HepG2 (cell line): ENCODE data around the gene RTBDN. TPM values are rescaled to one million over a fixed set of nuclear protein-coding genes. Genes with fewer than 3 reads are reported as not detected.

Experiments
- ETV5 ChIP-seq: IDR thresholded peaks from 2 replicates; pipeline ENCODE4 v1.6.1; 2018; ENCODE audit warnings: missing biosample characterization, missing genetic modification reagents, inconsistent platforms, borderline replicate concordance
- GRHL1 ChIP-seq: sonication (generic); formaldehyde crosslinking; conservative IDR thresholded peaks from 2 replicates; pipeline ENCODE4 v1.8.0; 2022; ENCODE audit warnings: missing genetic modification reagents
- IRF1 ChIP-seq: sonication (generic); formaldehyde crosslinking; IDR thresholded peaks from 2 replicates; pipeline ENCODE4 v1.4.0; 2020; ENCODE audit warnings: low read depth, mild to moderate bottlenecking, missing genetic modification reagents
- KAT7 ChIP-seq: IDR thresholded peaks from 2 replicates; pipeline ENCODE4 v1.6.1; 2018; ENCODE audit warnings: borderline replicate concordance, missing compliant biosample characterization
- MAFF ChIP-seq: IDR thresholded peaks from 2 replicates; pipeline ENCODE4 v1.6.1; 2011; ENCODE audit warnings: low read depth, low read length, improper control_type of control experiment
- MEIS2 ChIP-seq: sonication (generic); formaldehyde crosslinking; IDR thresholded peaks from 2 replicates; pipeline ENCODE4 v1.9.0; 2021; ENCODE audit warnings: mild to moderate bottlenecking, missing genetic modification reagents
- MIXL1 ChIP-seq: IDR thresholded peaks from 2 replicates; pipeline ENCODE4 v1.6.1; 2016
- NRL ChIP-seq: sonication (generic); formaldehyde crosslinking; IDR thresholded peaks from 2 replicates; pipeline ENCODE4 v1.5.0; 2020; ENCODE audit warnings: missing genetic modification reagents, mild to moderate bottlenecking, moderate library complexity, borderline replicate concordance
- RFX1 ChIP-seq: fragments of 450-650 bp; IDR thresholded peaks from 2 replicates; pipeline ENCODE4 v1.6.1; 2017
- SMAD1 ChIP-seq: sonication (generic); formaldehyde crosslinking; IDR thresholded peaks from 2 replicates; pipeline ENCODE4 v1.4.0; 2020; ENCODE audit warnings: missing genetic modification reagents, low read depth, mild to moderate bottlenecking, borderline replicate concordance
- SRSF4 ChIP-seq: fragments of 200-400 bp; formaldehyde crosslinking; IDR thresholded peaks from one replicate; pipeline ENCODE4 v1.6.1; 2018; ENCODE audit warnings: mild to moderate bottlenecking, low read depth, low read length, moderate library complexity; ENCODE audit not compliant: poor library complexity, severe bottlenecking
- ZFAT ChIP-seq: sonication (generic); formaldehyde crosslinking; conservative IDR thresholded peaks from 2 replicates; pipeline ENCODE4 v1.8.1; 2023; ENCODE audit warnings: missing genetic modification reagents, inconsistent platforms
- ZNF333 ChIP-seq: sonication (generic); formaldehyde crosslinking; IDR thresholded peaks from 2 replicates; pipeline ENCODE4 v1.4.0; 2020; ENCODE audit warnings: mild to moderate bottlenecking, missing genetic modification reagents, borderline replicate concordance
- ZNF784 ChIP-seq: sonication (generic); formaldehyde crosslinking; IDR thresholded peaks from 2 replicates; pipeline ENCODE4 v1.5.1; 2020; ENCODE audit warnings: missing genetic modification reagents, mild to moderate bottlenecking, borderline replicate concordance
- ZNF841 ChIP-seq: sonication (generic); formaldehyde crosslinking; IDR thresholded peaks from 2 replicates; pipeline ENCODE4 v1.8.1; 2023; ENCODE audit warnings: missing genetic modification reagents, borderline replicate concordance
- polyA plus RNA-seq, 8 experiments: library from polyadenylated mRNA; depleted of rRNA in 3 of 8; stranded (reverse) in 7 of 8; unstranded in 1 of 8; fragments of >200 nt; fragmentation: Illumina TruSeq in 4 of 8; extraction: Trizol in 4 of 8; gene quantifications; 2 replicates each; pipeline versions ENCODE4 v1.2.1 to v1.2.3, GENCODE V29; 2011 to 2016; ENCODE audit warnings: low read depth in 4 of 8, missing spikeins in 1 of 8, mixed read lengths in 1 of 8; ENCODE audit not compliant: insufficient read depth in 1 of 8
- total RNA-seq, 5 experiments: library from RNA; depleted of rRNA; stranded (reverse); fragments of >200 nt; fragmentation: Illumina TruSeq; extraction: Trizol; gene quantifications; 2 replicates each; pipeline ENCODE4 v1.2.3, GENCODE V29; 2016; ENCODE audit warnings: low read depth in 1 of 5
- TF ChIP-seq, protein P1 (sequence below): sonication (generic); formaldehyde crosslinking; IDR thresholded peaks from 2 replicates; pipeline ENCODE4 v1.8.0; 2022; ENCODE audit warnings: mild to moderate bottlenecking, missing genetic modification reagents, moderate library complexity
- TF ChIP-seq, protein P2 (sequence below): sonication (generic); formaldehyde crosslinking; IDR thresholded peaks from 2 replicates; pipeline ENCODE4 v1.5.0; 2020; ENCODE audit warnings: missing genetic modification reagents, mild to moderate bottlenecking, borderline replicate concordance
- TF ChIP-seq, protein P3 (sequence below): sonication (generic); formaldehyde crosslinking; IDR thresholded peaks from 2 replicates; pipeline ENCODE4 v1.9.0; 2021; ENCODE audit warnings: missing genetic modification reagents, borderline replicate concordance
- TF ChIP-seq, protein P4 (sequence below): sonication (generic); formaldehyde crosslinking; IDR thresholded peaks from 2 replicates; pipeline ENCODE4 v1.4.0; 2020; ENCODE audit warnings: missing genetic modification reagents

The RTBDN gene
- total and polyA plus RNA-seq, 2 of the 13 experiments (the other 11 are each of a cell fraction or from before 2014, with no cell fraction given) = 0.27 to 0.48 TPM

DNA sequence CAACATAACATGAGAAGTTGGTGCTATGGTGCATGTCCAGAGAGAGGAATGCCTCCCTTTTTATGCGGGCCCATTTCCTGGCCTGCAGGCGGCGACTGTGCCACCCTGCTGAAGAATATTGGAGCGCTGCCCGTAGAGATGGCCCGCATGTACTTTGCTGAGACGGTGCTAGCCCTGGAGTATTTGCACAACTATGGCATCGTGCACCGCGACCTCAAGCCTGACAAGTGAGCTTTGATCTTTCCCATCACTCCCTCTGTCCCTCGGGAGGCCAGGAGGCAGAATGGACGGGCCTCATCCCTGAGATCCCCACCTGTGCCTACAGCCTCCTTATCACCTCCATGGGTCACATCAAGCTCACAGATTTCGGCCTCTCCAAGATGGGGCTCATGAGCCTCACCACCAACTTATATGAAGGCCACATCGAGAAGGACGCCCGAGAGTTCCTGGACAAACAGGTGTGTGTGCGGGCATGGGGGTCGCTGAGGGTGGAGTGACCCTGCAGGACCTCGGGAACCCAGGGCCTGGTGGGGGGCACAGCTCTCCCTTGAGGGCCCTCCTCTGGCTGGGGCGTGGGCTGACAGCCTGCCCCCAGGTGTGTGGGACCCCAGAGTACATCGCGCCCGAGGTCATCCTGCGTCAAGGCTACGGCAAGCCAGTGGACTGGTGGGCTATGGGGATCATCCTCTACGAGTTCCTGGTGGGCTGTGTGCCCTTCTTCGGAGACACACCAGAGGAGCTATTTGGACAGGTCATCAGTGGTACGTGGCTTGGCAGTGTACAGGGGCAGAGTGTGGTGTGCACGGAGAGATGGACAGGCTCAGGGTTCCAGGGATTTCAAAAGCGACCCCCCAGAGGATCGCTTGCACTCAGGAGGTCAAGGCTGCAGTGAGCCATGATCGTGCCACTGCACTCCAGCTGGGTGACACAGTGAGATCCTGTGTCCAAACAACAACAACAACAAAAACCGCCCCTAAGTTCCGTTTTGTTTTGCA, 30.6 kb upstream of the RTBDN start (continued):
- peak; percentile 36; the same call in 1 of the 2 replicates for TF ChIP-seq MEIS2 (CRISPR knock-in tag)
- TF ChIP-seq IRF1 = no peak
- peak; percentile 78; the same call in 1 of the 2 replicates for TF ChIP-seq SMAD1 (CRISPR knock-in tag)
- TF ChIP-seq MIXL1 (CRISPR knock-in tag) = no peak
- TF ChIP-seq, protein P1, sequence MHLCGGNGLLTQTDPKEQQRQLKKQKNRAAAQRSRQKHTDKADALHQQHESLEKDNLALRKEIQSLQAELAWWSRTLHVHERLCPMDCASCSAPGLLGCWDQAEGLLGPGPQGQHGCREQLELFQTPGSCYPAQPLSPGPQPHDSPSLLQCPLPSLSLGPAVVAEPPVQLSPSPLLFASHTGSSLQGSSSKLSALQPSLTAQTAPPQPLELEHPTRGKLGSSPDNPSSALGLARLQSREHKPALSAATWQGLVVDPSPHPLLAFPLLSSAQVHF (CRISPR knock-in tag) = no peak
- no peak for TF ChIP-seq ZNF333 (CRISPR knock-in tag)
- TF ChIP-seq NRL (CRISPR knock-in tag) = no peak
- TF ChIP-seq KAT7 (CRISPR knock-in tag) = no peak
- TF ChIP-seq, protein P2, sequence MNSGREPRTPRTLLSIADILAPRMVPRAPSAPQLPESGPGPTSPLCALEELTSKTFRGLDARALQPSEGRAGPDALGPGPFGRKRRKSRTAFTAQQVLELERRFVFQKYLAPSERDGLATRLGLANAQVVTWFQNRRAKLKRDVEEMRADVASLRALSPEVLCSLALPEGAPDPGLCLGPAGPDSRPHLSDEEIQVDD (CRISPR knock-in tag) = no peak
- TF ChIP-seq ZNF784 (CRISPR knock-in tag) = no peak
- TF ChIP-seq GRHL1 = no peak
- no peak for TF ChIP-seq ETV5 (CRISPR knock-in tag)
- TF ChIP-seq ZNF841 (CRISPR knock-in tag) = no peak
- TF ChIP-seq RFX1 = no peak
- TF ChIP-seq MAFF = no peak
- TF ChIP-seq, protein P3, sequence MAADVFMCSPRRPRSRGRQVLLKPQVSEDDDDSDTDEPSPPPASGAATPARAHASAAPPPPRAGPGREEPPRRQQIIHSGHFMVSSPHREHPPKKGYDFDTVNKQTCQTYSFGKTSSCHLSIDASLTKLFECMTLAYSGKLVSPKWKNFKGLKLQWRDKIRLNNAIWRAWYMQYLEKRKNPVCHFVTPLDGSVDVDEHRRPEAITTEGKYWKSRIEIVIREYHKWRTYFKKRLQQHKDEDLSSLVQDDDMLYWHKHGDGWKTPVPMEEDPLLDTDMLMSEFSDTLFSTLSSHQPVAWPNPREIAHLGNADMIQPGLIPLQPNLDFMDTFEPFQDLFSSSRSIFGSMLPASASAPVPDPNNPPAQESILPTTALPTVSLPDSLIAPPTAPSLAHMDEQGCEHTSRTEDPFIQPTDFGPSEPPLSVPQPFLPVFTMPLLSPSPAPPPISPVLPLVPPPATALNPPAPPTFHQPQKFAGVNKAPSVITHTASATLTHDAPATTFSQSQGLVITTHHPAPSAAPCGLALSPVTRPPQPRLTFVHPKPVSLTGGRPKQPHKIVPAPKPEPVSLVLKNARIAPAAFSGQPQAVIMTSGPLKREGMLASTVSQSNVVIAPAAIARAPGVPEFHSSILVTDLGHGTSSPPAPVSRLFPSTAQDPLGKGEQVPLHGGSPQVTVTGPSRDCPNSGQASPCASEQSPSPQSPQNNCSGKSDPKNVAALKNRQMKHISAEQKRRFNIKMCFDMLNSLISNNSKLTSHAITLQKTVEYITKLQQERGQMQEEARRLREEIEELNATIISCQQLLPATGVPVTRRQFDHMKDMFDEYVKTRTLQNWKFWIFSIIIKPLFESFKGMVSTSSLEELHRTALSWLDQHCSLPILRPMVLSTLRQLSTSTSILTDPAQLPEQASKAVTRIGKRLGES (CRISPR knock-in tag) = no peak
- TF ChIP-seq ZFAT (CRISPR knock-in tag) = no peak
- TF ChIP-seq, protein P4, sequence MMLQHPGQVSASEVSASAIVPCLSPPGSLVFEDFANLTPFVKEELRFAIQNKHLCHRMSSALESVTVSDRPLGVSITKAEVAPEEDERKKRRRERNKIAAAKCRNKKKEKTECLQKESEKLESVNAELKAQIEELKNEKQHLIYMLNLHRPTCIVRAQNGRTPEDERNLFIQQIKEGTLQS (CRISPR knock-in tag) = no peak
- no peak for TF ChIP-seq SRSF4
